HG03439 (cell line): ENCODE measurements around the gene UBA7.

ENCODE experiments used
- ATAC-seq: cut with Tn5 transposase; IDR thresholded peaks from one replicate; pipeline ENCODE4 v1.9.1; 2021; ENCODE audit warnings: mild to moderate bottlenecking, moderate library complexity; ENCODE audit not compliant: unreplicated experiment

The UBA7 gene

DNA sequence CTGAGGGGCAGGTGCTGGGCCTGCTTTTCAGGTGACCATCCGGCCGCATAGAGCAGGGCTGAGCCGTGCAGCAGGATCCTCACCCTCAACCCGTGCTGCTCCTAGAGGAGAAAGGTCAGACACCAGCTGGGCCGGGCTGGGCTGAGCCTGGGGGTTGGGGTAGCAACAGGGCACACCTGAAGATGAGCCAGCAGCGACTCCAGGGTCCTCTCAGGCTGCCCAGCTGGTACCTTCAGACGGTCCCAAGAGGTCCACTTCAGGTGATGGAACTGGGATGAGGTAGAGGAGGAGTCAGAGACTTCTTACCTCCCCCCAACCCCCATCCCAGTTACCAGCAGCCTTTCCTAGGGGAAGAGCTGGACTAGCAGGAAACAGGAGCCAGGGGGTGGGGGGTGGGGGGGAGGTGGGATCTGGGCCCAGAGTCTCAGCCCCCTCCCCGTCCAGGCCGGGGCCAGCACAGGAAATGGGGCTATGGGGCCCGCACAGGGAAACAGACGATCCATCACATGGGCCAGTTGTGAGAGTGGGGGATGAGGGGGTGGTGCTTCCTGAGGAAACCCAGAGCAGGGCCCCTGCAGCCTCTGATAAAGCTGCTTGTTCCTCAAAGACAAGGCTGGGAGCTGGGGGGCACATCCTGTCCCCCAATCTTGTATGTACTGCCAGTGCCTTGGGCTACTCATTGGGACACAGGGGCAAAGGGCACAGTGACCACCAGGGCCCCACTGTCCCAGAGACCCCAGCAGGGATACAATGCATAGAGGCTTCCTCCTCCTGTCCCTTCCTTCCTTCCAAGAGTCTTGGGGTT is 7.7 kb downstream of the UBA7 start:
- no peak for ATAC-seq

DNA sequence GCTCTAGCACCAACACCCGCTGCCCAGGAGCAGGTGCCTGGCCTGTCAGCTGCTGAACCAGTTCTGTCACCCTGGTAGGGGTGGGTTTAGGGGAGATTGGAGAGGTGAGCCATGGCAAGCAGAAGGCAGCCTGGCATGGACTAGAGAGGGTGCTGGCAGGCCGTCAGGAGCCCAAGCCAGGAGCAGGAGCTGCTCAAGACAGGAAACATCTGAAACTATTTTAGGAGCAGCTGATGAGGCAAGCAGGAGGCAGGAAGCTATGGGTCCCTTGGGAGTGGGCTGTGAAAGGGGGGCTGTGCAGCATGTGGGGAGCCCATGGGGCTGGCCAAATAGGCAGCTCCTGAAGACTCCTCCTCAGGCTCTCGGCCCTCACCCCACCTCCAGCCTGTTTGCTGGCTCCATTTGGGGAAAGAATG is 8.4 kb downstream of the UBA7 start:
- no peak for ATAC-seq

DNA sequence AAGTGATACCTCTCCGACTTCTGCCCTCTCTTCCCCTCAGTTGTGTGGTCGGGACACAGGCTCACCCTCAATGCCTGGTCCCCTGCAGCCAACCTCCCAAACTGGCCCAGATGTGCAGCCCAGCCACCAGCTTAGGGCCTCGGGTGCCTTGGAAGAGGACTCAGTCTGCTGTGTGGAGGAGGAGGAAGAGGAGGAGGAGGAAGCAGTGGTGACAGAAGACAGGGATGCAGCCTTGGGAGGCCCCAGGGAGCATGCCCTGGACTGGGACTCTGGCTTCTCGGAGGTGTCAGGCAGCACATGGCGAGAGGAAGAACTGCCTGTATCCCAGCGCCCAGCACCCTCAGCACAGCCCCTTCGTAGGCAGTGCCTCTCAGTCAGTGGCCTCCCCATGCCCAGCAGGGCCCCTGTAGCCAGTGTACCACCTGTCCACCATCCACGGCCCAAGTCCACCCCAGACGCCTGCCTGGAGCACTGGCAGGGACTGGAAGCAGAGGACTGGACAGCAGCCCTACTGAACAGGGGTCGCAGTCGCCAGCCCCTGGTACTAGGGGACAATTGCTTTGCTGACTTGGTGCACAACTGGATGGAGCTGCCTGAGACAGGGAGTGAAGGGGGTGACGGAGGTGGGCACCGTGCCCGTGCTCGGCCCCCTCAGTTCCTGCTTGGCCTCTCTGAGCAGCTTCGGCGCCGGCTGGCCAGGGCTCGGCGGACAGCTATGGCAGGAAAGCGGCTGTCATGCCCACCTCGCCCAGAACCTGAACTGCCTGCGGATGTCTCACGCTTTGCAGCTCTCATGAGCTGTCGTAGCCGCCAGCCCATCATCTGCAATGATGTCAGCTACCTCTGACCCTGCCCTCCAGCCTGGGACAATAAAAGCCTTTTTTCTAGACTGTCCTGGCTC is 9.4 kb downstream of the UBA7 start:
- ATAC-seq = no peak

DNA sequence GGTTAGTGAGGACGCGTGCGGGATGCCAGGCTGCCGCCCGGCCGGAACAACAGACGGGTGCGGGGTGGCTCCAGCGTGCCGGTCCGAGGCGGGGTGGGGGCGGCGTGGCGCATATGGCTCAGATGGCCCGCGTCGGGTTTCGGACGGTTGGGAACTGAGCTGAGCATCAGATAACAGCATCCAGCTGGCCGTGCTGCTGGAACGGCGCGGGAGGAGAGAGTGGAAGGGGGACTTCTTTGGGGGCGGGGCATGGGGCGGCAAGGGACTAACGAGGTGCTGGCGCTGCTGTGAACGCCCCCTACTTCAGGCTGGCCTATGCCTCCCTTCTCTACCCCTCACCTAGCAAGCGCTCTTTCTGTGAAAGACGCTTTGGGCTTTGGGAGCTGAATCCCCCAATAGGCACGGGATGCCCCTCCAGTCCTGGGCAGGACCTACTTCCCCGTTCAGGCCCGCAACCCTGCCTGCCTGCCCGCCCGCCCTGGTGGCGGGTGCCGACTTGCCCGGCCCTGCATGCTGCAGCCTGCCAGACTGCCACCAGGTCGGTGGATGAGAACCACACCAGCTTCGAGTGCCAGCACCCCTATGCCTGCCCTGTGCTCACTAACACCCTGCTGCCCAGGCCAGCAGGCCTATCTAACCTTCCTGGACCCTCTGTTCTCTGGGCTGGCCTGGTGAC is 10.2 kb downstream of the UBA7 start:
- no peak for ATAC-seq

DNA sequence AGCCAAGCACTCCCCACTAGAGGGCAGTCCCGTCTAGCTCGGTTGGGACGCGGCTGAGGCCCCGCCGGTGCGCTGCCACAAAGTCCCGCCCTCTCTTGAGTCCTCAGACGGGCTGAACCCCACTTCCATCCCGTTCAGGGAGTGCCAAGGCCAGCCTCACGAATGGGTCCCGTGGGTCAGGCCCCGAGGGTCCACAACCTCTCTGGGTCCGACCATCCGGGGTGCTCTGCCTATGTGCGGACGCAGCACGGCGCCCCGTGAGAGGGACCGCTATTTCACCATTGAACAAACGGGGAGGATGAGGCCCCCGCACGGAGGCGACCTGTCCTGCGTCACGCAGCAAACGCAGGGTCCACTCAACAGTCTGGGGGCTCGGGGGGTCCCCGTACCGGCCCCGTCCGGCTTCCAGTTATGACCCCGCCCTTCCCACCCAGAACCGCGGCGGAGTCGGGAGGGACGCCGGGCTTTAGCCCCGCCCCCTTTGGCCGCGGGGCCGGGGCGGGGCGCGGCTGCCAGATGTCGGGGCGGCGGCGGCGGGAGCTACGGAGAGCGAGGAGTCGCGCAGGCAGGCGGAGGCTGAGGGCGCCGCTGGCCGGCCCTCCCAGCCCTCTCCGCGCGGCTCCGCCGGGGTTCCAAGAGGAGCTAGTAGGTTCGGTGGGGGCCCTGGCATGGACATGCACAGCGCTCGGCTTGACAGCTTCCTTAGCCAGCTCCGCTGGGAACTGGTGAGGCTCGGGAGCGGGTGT is 10.9 kb downstream of the UBA7 start, which contains the start of gene INKA1:
Gene INKA1 (plus strand): TSS at position 543 of the 746 bp plus-strand sequence. CDS start 132 bp downstream, at position 675.
- peak; percentile 69 for ATAC-seq

DNA sequence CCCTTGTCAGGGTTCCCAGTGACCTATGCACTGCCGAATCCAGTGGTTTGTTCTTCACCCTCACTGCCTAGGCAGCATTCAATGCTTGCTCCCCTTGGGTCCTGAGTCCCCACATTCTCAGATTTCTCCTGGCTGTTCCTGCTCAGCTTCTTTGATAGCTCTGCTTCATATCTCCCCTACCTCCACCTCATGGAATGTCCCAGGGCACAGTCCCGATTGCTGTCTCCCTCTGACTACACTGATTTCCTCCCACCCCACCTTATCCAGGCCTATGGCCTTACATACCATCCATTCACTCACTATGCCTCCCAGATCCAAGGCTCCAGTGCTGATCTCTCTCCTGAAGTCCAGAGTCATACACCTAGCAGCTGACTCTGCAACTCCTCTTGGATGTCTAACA is 12.6 kb downstream of the UBA7 start:
- ATAC-seq = no peak

DNA sequence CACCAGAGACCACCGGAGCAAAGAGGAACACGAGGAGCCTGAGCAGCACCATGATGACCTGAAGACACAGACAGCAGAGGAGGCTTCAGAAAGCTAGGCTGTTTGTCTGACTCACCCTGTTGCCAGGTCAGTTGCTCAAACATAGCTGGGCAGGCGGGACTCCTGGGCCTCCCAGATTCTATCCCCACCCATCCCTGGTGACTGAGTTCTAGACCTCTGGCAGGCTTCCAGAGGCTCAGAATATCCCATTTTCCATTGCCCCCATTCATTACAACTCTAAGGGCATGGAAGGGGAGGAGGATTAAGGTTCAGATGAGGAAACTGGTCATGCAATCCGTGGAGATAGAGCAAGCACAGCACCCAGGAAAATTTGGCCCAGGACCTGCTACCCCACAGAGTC is 14.0 kb downstream of the UBA7 start, which contains the start of gene CDHR4:
Gene CDHR4 (minus strand): TSS at position 113 of the 400 bp plus-strand sequence. CDS start 61 bp downstream, at position 52.
- ATAC-seq = no peak

DNA sequence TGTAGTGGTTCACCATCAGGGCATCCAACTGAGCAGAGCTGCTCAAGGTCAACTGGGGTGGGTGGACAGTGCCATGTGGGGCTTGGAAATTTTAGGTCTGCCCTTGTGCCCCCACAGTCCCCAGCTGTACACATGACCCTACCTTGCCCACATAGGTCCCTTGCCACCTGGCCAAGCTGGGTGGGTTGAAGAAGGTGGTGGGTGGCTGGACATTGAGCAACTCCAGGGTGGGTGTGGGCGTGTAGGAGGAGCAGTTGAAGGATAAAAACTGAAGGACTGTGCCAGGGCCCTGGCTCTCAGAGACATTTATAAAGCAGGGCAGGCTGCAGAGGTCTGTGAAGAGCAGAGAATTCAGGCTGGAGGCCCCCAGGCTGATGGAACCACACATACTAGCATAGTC is 14.6 kb downstream of the UBA7 start:
- no peak for ATAC-seq

DNA sequence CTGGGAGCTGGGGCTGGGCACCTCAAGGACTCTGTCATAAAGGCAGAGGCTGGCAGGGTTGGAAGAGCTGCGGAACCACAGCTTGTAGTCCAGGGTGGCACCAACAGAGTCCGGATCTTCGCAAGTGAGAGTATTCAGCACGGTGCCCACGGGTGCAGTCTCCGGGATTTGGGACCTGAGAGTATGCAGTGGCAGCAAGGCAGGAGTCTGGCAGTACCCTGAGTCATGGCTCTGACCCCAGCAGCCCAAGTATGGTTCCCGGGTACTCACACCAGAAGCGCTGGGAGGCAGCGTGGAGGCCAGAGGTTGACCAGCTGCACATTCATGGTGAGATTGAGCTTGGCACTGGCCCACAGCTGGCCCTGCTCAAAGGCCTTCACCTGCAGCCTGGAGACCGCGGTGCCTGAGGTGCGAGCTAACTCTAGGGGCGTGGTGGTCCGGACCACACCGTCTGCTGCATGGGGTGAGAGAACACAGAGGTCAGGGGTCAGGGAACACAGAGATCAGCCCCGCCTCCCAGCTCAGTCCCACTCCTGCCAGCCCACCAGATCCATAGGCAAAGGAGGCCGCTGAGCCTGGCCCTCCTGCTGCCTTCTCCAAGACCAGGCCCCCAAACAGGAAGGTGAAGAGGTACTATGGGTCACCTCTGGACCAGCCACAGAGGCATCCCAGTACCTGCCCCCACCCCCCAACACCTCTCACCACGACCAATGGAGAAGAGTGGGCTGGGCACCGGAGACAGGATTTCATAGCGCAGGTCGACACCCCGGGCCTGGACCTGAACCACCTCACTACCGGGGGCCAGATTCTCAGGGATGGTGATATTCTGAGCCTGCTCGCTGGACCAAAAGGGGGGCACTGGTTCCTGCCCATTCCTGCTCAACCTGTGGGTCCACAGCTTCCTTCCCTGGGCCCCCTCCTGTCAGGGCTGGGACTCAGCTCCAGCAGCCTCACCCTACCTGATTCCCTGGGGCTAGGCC is 18.5 kb downstream of the UBA7 start:
- ATAC-seq = no peak

DNA sequence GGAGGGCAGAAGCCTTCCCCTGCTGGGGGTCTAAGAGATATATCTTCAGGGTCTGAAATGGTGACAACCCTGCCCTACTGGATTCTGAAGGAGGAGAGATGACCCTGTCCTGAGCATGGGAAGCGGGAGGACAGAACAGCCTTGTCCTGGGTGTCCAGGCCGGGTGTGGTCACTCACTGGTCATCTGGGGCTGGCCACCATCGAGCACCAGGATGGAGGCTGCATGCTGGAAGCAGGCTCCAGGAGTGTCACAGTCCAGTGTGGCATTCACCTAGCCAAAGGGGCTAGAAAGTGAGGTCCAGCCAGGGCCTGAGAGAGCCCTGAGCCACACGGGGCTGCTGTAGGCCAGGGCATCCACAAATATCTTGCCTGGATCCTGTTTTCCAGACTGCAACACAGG is 19.3 kb downstream of the UBA7 start:
- ATAC-seq = no peak

DNA sequence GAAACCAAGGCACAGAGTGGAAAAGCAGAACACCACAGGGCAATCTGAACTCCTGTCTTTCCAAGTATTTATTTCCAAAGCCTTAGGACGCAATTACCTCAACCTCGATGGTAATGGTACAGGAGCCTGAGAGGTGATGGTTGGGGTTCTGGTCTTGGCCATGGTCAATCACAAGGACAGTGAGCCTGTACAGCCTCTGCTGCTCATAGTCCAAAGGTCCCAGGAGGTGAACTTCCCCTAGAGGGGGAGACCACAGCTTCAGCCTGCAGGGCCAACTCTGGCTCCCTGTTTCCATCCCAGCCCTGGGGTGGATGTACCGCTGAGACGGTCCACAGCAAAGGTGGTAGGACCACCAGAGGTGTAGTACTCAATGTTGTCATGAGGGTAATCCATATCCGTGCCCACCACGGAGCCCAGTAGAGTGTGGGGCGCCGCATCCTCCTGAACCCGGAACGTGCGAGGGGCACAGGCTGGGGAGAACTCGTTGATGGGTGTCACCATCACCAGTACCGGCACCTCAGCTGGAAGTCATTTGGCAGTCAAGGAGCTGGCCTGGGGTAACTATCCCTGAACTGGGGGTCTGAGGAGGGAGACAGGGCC is 20.2 kb downstream of the UBA7 start:
- no peak for ATAC-seq

DNA sequence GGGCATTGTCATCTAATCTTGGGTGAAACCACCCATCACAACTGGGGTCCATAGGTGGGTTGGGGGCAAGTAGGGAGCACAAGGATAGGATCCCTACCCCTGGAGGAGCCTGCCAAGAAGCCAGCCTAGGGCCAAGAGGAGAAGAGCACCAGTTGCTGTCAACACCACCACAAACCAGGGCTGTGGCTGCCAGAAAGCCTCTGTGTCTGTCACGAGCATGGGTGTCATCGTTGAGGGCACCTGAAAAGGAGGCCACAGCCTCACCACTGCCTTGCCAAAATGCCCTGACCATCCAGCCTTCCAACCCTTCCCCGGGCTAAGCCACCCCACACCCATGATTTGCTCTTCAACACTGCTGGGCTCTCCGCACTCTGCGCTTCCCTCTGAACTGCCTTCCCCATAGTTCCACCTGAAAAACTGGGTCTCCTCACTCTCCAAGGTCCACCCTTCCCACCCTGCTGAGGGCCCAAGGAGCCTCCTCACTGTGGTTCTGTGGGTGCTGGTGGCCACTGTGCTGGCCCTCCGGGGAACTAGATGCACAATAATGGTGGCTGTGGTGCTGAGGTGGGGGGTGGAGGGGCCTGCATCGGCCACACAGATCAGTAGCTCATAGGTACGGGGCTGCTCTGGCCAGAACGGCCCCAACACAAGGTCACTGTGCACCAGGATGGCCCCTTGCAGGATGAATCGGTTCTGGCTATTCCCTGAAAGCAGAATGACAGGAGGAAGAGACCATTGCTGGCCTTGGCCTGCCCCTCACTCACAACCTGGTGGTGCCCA is 21.2 kb downstream of the UBA7 start:
- no peak for ATAC-seq

DNA sequence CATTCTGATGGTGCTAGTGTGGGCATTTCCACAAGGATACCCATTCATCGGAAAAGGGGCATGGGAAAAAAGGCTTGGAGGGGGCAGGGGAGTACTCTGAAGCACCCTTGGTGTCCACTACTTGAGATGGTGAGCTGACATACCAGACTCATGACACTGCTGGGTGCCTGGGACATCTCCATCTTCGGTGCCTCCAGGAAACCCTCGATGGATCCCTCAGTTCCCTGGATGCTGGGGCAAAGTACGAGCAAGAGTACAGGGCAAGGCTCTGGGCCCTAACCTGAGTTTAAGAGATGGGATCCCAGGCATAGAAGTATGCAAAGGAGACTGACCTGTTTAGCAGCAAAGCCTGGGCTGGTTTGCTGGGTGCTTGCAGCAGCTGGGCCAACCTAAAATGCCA is 22.2 kb downstream of the UBA7 start:
- ATAC-seq = no peak

DNA sequence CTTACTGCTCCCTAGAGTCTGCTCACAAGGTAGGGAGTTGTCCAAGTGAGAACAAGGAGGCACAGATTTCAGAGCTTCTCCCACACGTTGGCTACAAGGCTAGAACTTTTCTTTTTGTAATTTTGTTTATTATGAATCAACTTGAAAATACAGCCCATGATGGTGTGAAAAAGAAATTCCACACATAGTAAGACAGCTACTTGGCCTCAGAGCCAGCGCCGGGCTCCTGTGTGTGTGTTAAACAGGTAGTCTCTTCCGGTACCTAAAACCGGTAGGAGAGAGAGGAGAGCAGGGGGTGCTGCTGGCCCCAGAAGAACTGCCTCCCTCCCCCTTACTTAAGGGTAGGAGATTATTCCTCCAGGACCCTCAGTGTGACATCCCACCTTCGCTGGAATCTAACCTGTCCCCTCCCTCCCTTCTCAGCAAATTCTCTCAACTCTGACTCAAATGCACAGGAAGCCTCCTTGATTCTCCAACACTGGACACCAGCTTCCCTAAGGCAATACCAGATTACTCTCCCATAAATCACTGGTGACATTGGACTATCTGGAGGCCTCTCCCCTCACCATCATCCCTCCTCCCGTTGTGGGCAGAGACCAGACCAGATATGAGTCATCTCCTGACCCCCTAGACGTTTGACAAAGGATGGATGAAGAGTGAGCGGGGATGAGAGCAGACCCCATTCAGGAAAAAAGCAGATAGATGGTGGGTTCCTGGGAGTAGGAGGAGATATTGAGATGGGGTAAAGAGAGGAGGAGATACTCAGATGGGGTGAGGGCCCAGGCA is 22.9 kb downstream of the UBA7 start:
- ATAC-seq = no peak

DNA sequence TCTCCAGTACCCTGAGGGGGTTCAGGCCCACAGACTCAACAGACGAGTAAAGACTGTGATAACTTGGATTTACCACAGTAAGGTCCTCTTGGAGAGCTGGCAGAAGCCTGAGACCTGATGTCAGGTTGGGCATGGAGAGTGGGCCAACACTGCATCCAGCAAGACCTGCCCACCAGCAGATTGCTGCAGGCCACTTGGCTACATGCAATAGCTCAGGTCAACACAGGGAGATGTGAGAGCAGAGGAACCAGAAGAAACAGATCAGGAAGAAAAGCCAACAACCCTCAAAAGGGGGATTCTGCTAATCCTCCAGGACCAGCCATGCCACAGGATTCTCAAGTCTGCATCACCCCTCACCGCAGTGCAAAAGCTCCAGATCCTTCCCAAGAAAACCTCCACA is 25.7 kb downstream of the UBA7 start:
- ATAC-seq = no peak

DNA sequence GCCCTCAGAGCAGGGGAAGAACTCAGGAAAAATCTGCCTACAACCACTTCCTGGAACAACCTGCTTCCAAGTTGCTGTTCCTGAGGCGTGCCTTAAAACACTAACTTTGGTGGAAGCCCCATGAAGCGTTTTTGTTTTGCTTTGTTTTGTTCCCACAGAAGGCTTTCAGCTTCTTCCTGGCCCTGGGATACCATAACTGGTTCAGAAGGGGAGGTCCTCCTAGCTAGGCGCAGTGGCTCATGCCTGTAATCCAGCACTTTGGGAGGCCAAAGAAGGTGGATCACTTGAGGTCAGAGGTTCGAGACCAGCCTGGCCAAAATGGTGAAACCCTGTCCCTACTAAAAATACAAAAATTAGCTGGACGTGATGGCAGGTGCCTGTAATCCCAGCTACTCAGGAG is 26.2 kb downstream of the UBA7 start:
- no peak for ATAC-seq

DNA sequence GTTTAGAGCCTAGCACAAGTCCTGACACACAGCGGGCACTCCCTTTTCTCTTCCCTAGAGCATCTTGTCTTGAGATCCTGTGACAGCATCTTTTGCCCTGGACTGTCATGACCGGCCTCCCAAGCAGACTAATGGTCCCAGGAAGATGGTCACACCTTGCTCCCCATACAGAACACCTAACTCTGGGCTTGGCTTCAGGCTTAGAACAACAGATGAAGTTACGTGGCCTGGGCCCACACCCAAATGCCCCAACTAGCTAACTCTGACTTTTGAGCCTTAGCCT is 26.6 kb downstream of the UBA7 start:
- ATAC-seq = no peak
